ENCODE measurements around the gene SH3RF3.

GRCh38 chr2:109435066-109435690 is 306.2 kb downstream of the SH3RF3 start:
- no peak for TF ChIP-seq CTCF (optimal IDR thresholded peaks at IDR 0.05 in 1 of 3, IDR thresholded peaks at IDR 0.05 in 1 of 3, conservative IDR thresholded peaks at IDR 0.05 in 1 of 3; ENCODE audit: extremely low read depth in 1 of 3, insufficient read depth in 2 of 3, low read length in 3 of 3)
- no peak for TF ChIP-seq EZH2 (IDR thresholded peaks at IDR 0.05; ENCODE audit: low read length)

Measured in keratinocyte (primary cell).